SK-N-SH treated with all-trans-retinoic acid at 6 μM for 48 hours (cell line): ENCODE results near the gene DDN.

ENCODE experiments used
- ATAC-seq: fragments of 200-7000 bp; cut with Tn5 transposase; 3 replicates; pipeline ENCODE4 v1.9.1; 2020; ENCODE audit warnings: mild to moderate bottlenecking, moderate library complexity
- ARNTL ChIP-seq: fragments of 450-650 bp; formaldehyde crosslinking; IDR thresholded peaks from 2 replicates; pipeline ENCODE4 v1.5.0; 2020; ENCODE audit warnings: low read depth, mild to moderate bottlenecking, moderate library complexity, borderline replicate concordance
- CSDC2 ChIP-seq: fragments of 250-450 bp; sonication (Bioruptor Pico); IDR thresholded peaks from 2 replicates; pipeline ENCODE4 v1.5.0; 2020; ENCODE audit warnings: mild to moderate bottlenecking, moderate library complexity
- ESRRG ChIP-seq: fragments of 250-450 bp; sonication (Bioruptor Pico); IDR thresholded peaks from 2 replicates; pipeline ENCODE4 v1.6.1; 2021; ENCODE audit warnings: mild to moderate bottlenecking
- GLIS3 ChIP-seq: fragments of 250-450 bp; sonication (Bioruptor Pico); IDR thresholded peaks from 2 replicates; pipeline ENCODE4 v1.5.0; 2020; ENCODE audit warnings: mild to moderate bottlenecking, moderate library complexity
- ISL1 ChIP-seq: fragments of 250-450 bp; sonication (Bioruptor Pico); IDR thresholded peaks from 2 replicates; pipeline ENCODE4 v2.1.2; 2022; ENCODE audit warnings: mild to moderate bottlenecking, moderate library complexity
- OSR1 ChIP-seq: fragments of 250-450 bp; sonication (Bioruptor Pico); IDR thresholded peaks from 2 replicates; pipeline ENCODE4 v1.8.0; 2022; ENCODE audit warnings: moderate library complexity, mild to moderate bottlenecking, inconsistent platforms
- PPARA ChIP-seq: fragments of 250-450 bp; sonication (Bioruptor Pico); IDR thresholded peaks from 2 replicates; pipeline ENCODE4 v1.5.0; 2020; ENCODE audit warnings: mild to moderate bottlenecking, borderline replicate concordance
- RARB ChIP-seq: fragments of 250-450 bp; sonication (Bioruptor Pico); IDR thresholded peaks from 2 replicates; pipeline ENCODE4 v1.8.0; 2021; ENCODE audit warnings: mild to moderate bottlenecking, moderate library complexity
- SNAI2 ChIP-seq: fragments of 250-450 bp; sonication (Bioruptor Pico); IDR thresholded peaks from 2 replicates; pipeline ENCODE4 v1.5.0; 2020; ENCODE audit warnings: mild to moderate bottlenecking, moderate library complexity
- TCF4 ChIP-seq: fragments of 250-450 bp; sonication (Bioruptor Pico); IDR thresholded peaks from 2 replicates; pipeline ENCODE4 v1.8.0; 2021; ENCODE audit warnings: mild to moderate bottlenecking, moderate library complexity, borderline replicate concordance
- TOX ChIP-seq: fragments of 250-450 bp; sonication (Bioruptor Pico); IDR thresholded peaks from 2 replicates; pipeline ENCODE4 v1.8.0; 2021; ENCODE audit warnings: mild to moderate bottlenecking, moderate library complexity, borderline replicate concordance
- ZC3H10 ChIP-seq: fragments of 250-450 bp; sonication (Bioruptor Pico); IDR thresholded peaks from 2 replicates; pipeline ENCODE4 v1.5.1; 2021; ENCODE audit warnings: mild to moderate bottlenecking, moderate library complexity
- ZFP3 ChIP-seq: fragments of 250-450 bp; sonication (Bioruptor Pico); IDR thresholded peaks from 2 replicates; pipeline ENCODE4 v1.5.0; 2020; ENCODE audit warnings: mild to moderate bottlenecking, moderate library complexity
- ZFP30 ChIP-seq: fragments of 450-650 bp; formaldehyde crosslinking; IDR thresholded peaks from 2 replicates; pipeline ENCODE4 v1.5.0; 2022; ENCODE audit warnings: mild to moderate bottlenecking, moderate library complexity
- ZNF565 ChIP-seq: fragments of 450-650 bp; formaldehyde crosslinking; conservative IDR thresholded peaks from 2 replicates; pipeline ENCODE4 v1.5.0; 2020; ENCODE audit warnings: low read depth, mild to moderate bottlenecking, moderate library complexity
- ZNF70 ChIP-seq: fragments of 450-650 bp; formaldehyde crosslinking; IDR thresholded peaks from 2 replicates; pipeline ENCODE4 v1.5.0; 2020; ENCODE audit warnings: mild to moderate bottlenecking, moderate library complexity
- ZNF8 ChIP-seq: fragments of 450-650 bp; formaldehyde crosslinking; IDR thresholded peaks from 2 replicates; pipeline ENCODE4 v1.5.0; 2020; ENCODE audit warnings: mild to moderate bottlenecking, moderate library complexity
- TF ChIP-seq, protein P1 (sequence below): fragments of 250-450 bp; sonication (Bioruptor Pico); IDR thresholded peaks from 2 replicates; pipeline ENCODE4 v1.5.1; 2020; ENCODE audit warnings: low read depth, mild to moderate bottlenecking, moderate library complexity
- TF ChIP-seq, protein P2 (sequence below): fragments of 250-450 bp; sonication (Bioruptor Pico); IDR thresholded peaks from 2 replicates; pipeline ENCODE4 v1.8.0; 2020; ENCODE audit warnings: mild to moderate bottlenecking, moderate library complexity, borderline replicate concordance
- TF ChIP-seq, protein P3 (sequence below): fragments of 250-450 bp; sonication (Bioruptor Pico); IDR thresholded peaks from 2 replicates; pipeline ENCODE4 v1.5.0; 2020; ENCODE audit warnings: mild to moderate bottlenecking, moderate library complexity
- TF ChIP-seq, protein P4 (sequence below): fragments of 250-450 bp; sonication (Bioruptor Pico); IDR thresholded peaks from 2 replicates; pipeline ENCODE4 v1.8.0; 2021; ENCODE audit warnings: low read depth, mild to moderate bottlenecking, moderate library complexity, borderline replicate concordance
- TF ChIP-seq, protein P5 (sequence below): fragments of 250-450 bp; sonication (Bioruptor Pico); IDR thresholded peaks from 2 replicates; pipeline ENCODE4 v1.5.1; 2021; ENCODE audit warnings: mild to moderate bottlenecking, moderate library complexity

The DDN gene

DNA sequence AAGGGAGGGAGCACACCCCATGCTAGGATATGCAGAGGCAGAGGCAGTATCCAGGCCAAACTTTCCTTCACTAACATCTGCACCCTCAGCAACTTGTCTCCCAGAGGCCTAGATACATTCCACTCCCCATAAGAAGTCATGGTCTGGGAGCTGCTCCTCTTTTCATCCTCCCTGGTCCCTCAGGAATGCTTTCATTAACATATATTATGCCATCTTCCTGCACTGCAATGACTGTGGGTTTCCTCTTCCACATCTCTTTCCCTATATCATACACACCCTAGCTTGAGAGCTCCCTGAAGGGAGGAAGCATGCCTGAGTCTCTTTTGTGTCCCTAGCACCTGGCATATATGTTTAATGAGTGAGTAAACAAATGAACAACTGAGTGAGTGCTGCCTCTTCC lies 8.6 kb downstream of the DDN start:
- TF ChIP-seq ZNF70 (no peak), SNAI2 (no peak), PPARA (no peak), TOX (no peak), ZNF565 (CRISPR knock-in tag) (no peak), ZFP30 (CRISPR knock-in tag) (no peak), OSR1 (CRISPR knock-in tag) (no peak), TCF4 (CRISPR knock-in tag) (no peak), ZFP3 (CRISPR knock-in tag) (no peak), ESRRG (CRISPR knock-in tag) (no peak), ISL1 (CRISPR knock-in tag) (no peak)
- TF ChIP-seq, protein P1, sequence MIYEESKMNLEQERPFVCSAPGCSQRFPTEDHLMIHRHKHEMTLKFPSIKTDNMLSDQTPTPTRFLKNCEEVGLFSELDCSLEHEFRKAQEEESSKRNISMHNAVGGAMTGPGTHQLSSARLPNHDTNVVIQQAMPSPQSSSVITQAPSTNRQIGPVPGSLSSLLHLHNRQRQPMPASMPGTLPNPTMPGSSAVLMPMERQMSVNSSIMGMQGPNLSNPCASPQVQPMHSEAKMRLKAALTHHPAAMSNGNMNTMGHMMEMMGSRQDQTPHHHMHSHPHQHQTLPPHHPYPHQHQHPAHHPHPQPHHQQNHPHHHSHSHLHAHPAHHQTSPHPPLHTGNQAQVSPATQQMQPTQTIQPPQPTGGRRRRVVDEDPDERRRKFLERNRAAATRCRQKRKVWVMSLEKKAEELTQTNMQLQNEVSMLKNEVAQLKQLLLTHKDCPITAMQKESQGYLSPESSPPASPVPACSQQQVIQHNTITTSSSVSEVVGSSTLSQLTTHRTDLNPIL (CRISPR knock-in tag), result no peak
- TF ChIP-seq, protein P2, sequence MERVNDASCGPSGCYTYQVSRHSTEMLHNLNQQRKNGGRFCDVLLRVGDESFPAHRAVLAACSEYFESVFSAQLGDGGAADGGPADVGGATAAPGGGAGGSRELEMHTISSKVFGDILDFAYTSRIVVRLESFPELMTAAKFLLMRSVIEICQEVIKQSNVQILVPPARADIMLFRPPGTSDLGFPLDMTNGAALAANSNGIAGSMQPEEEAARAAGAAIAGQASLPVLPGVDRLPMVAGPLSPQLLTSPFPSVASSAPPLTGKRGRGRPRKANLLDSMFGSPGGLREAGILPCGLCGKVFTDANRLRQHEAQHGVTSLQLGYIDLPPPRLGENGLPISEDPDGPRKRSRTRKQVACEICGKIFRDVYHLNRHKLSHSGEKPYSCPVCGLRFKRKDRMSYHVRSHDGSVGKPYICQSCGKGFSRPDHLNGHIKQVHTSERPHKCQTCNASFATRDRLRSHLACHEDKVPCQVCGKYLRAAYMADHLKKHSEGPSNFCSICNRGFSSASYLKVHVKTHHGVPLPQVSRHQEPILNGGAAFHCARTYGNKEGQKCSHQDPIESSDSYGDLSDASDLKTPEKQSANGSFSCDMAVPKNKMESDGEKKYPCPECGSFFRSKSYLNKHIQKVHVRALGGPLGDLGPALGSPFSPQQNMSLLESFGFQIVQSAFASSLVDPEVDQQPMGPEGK, result no peak
- no peak for ATAC-seq

DNA sequence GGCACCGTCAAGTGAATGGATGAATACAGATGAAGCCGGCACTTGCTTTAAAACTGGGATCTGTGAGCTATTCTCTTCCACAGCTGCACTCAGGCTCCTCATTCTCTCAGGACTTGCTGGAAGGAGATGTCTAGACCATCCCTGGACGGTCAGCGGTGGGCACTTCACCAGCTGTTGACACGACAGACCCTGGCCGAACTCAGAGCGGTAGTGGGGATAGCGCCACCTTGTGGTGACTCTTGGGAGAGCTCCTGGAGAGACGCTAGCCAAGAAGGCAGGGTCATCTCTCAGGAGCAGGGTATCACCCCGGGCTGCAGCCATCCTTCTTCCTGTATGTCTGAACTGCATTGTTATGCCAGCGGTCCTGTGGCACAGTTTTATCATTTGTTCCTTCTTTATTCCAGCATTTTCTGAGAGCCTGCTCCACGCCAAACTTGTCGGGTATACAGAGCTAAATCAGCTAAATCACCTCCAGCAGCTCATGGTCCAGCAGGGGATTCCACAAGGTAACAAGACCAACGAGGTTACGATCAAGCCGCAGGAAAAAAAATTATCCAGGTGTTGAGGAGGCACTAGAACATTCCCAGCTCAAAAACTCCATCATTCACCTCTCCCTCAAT lies 11.0 kb downstream of the DDN start:
- TF ChIP-seq GLIS3 (CRISPR knock-in tag) (no peak), ZC3H10 (CRISPR knock-in tag) (no peak), ESRRG (CRISPR knock-in tag) (no peak), TCF4 (CRISPR knock-in tag) (no peak), SNAI2 (no peak), CSDC2 (no peak), ISL1 (CRISPR knock-in tag) (no peak), ARNTL (CRISPR knock-in tag) (no peak), OSR1 (CRISPR knock-in tag) (no peak), ZNF8 (no peak), ZNF70 (no peak), RARB (CRISPR knock-in tag) (no peak), ZFP3 (CRISPR knock-in tag) (no peak), PPARA (no peak)
- TF ChIP-seq, protein P2, result no peak
- TF ChIP-seq, protein P3, sequence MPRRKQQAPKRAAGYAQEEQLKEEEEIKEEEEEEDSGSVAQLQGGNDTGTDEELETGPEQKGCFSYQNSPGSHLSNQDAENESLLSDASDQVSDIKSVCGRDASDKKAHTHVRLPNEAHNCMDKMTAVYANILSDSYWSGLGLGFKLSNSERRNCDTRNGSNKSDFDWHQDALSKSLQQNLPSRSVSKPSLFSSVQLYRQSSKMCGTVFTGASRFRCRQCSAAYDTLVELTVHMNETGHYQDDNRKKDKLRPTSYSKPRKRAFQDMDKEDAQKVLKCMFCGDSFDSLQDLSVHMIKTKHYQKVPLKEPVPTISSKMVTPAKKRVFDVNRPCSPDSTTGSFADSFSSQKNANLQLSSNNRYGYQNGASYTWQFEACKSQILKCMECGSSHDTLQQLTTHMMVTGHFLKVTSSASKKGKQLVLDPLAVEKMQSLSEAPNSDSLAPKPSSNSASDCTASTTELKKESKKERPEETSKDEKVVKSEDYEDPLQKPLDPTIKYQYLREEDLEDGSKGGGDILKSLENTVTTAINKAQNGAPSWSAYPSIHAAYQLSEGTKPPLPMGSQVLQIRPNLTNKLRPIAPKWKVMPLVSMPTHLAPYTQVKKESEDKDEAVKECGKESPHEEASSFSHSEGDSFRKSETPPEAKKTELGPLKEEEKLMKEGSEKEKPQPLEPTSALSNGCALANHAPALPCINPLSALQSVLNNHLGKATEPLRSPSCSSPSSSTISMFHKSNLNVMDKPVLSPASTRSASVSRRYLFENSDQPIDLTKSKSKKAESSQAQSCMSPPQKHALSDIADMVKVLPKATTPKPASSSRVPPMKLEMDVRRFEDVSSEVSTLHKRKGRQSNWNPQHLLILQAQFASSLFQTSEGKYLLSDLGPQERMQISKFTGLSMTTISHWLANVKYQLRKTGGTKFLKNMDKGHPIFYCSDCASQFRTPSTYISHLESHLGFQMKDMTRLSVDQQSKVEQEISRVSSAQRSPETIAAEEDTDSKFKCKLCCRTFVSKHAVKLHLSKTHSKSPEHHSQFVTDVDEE (CRISPR knock-in tag), result no peak
- TF ChIP-seq, protein P4, sequence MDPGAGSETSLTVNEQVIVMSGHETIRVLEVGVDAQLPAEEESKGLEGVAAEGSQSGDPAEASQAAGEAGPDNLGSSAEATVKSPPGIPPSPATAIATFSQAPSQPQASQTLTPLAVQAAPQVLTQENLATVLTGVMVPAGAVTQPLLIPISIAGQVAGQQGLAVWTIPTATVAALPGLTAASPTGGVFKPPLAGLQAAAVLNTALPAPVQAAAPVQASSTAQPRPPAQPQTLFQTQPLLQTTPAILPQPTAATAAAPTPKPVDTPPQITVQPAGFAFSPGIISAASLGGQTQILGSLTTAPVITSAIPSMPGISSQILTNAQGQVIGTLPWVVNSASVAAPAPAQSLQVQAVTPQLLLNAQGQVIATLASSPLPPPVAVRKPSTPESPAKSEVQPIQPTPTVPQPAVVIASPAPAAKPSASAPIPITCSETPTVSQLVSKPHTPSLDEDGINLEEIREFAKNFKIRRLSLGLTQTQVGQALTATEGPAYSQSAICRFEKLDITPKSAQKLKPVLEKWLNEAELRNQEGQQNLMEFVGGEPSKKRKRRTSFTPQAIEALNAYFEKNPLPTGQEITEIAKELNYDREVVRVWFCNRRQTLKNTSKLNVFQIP (CRISPR knock-in tag), result no peak
- TF ChIP-seq, protein P5, sequence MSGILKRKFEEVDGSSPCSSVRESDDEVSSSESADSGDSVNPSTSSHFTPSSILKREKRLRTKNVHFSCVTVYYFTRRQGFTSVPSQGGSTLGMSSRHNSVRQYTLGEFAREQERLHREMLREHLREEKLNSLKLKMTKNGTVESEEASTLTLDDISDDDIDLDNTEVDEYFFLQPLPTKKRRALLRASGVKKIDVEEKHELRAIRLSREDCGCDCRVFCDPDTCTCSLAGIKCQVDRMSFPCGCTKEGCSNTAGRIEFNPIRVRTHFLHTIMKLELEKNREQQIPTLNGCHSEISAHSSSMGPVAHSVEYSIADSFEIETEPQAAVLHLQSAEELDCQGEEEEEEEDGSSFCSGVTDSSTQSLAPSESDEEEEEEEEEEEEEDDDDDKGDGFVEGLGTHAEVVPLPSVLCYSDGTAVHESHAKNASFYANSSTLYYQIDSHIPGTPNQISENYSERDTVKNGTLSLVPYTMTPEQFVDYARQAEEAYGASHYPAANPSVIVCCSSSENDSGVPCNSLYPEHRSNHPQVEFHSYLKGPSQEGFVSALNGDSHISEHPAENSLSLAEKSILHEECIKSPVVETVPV (CRISPR knock-in tag), result no peak
- TF ChIP-seq, protein P1 (CRISPR knock-in tag), result no peak
- ATAC-seq, result peak; percentile 86
